GM20431 (cell line): ENCODE measurements around the gene BRD9.
"Not testable (repeated sequence)": the region's sequence is repeated elsewhere in the genome, so short reads cannot be mapped to it uniquely, and the experiment has no call there.

Source experiments
- in situ Hi-C: fragments of 300-500 bp; cut with MseI, MboI; formaldehyde crosslinking; loops from one replicate; pipeline ENCODE4 v1.15.0; 2020; ENCODE audit warnings: low sequenced_read_pairs; ENCODE audit not compliant: unreplicated experiment

The BRD9 gene

GRCh38 chr5:863244-863805 lies 29.3 kb downstream of the BRD9 start:
- in situ Hi-C loops, result no loop called here

- in situ Hi-C loops, result no loop called here
Observed at GRCh38 chr5:862367-863243, 30.0 kb downstream of the BRD9 start.

- in situ Hi-C loops, result no loop called here
Observed at GRCh38 chr5:861442-862366, 30.9 kb downstream of the BRD9 start.

DNA sequence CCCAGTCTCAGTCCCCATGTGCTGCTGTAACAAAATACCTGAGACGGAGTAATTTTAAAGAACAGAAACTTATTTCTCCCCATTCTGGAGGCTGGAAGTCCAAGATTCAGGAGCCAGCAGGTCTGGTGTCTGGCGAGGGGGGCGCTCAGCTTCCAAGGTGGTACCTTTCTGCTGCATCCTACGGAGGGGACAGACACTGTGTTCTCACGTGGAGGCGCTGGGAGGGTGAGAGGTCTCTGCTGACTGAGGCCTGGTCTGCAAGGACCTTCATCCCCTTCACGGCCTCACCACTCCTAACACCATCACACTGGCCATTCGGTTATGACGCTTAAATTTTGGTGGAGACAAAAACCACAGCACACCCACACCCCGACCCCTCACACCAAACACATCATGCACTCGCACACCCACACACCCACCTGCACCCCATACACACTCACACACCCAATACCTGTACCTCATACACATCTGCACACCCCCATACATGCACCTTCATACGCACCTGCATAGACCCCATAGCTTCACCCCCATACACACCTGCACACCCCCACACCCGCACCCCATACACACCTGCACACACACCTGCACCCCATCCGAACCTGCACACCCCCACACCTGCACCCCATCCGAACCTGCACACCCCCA lies 32.0 kb downstream of the BRD9 start:
- in situ Hi-C loops, result no loop called here

DNA sequence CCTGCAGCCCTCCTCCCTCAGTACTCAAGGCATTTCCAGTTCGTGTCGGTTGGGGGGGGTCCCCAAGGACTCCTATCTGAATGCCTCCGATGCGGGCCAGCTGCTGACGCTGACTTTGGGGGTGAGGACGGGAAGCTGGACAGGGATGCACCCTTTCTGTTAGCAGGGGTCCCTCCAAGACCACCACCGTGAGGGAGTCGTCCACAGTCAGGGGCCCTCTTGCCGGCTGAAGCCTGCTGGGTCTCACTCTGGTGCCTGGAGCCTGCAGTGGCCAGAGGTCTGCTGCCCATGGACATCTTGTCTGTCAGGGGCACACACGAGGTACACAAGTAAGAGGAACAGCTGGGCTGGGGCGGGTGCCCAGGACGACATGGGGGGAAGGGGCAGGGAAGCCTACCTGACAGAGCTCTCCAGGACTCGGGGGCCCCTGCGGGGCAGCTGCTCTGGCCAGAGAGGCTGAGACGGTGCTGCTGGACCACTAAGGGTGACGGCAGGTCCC lies 32.8 kb downstream of the BRD9 start:
- in situ Hi-C loops, result no loop called here

GRCh38 chr5:859391-859790 lies 33.2 kb downstream of the BRD9 start:
- in situ Hi-C loops, result no loop called here

DNA sequence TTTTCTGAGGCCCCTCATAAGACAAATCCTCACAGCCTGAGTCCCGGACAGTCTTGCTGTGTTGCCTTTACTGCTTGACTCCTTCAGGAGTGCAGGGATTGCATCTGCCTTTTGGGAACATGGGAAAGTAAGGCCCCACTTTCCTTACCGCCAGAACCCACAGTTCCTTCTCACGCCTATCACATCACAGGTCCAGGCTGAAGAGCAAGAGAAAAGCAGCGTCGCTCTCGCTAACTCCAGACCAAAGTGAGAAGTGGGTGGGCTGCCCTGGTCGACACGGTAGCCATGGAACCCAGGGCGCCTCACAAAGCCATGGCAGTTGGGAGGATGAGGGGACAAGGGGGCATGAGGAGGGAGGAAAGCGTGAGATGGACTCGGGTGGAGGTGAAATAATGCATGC lies 33.9 kb downstream of the BRD9 start:
- in situ Hi-C loops, result no loop called here

GRCh38 chr5:856531-857425 lies 35.8 kb downstream of the BRD9 start:
- in situ Hi-C loops, result no loop called here

GRCh38 chr5:855771-856530 lies 36.6 kb downstream of the BRD9 start:
- in situ Hi-C loops, result no loop called here

DNA sequence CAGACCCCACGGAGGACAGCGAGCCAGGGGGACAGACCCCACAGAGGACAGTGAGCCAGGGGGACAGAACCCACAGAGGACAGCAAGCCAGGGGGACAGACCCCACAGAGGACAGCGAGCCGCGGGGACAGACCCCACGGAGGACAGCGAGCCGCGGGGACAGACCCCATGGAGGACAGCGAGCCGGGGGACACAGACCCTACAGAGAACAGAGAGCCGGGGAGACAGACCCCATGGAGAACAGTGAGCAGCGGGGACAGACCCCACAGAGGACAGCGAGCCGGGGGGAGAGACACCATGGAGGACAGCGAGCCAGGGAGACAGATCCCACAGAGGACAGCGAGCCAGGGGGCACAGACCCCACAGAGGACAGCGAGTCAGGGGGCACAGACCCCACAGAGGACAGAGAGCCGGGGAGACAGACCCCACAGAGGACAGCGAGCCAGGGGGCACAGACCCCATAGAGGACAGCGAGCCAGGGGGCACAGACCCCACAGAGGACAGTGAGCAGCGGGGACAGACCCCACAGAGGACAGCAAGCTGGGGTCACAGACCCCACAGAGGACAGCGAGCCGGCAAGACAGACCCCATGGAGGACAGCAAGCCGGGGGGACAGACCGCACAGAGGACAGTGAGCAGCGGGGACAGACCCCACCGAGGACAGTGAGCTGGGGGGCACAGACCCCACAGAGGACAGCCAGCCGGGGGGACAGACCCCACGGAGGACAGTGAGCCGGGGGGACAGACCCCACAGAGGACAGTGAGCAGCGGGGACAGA lies 37.4 kb downstream of the BRD9 start:
- in situ Hi-C loops, result no loop called here

GRCh38 chr5:854217-854616 lies 38.4 kb downstream of the BRD9 start:
- in situ Hi-C loops, result no loop called here

- in situ Hi-C loops, result not testable (repeated sequence)
Observed at GRCh38 chr5:853416-854090, 39.0 kb downstream of the BRD9 start.

GRCh38 chr5:852431-853401 lies 39.9 kb downstream of the BRD9 start:
- in situ Hi-C loops, result no loop called here

DNA sequence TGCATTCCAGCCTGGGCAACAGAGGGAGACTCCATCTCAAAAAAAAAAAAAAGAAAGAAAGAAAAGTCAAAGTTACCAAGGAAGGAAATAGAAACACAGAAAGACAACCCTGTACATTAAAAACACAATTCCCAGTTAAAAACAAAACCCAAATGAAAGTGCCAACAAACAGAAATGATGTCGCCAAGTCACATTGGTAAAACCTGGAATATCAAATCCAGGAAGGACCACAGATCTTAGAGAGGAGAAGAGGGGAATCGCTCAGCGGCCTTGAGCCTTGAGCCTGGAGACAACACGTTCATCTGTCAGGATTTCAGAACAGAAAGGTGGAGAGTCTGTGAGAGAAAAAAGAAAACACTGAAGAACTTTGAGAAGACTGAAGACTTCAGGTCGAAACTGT lies 40.6 kb downstream of the BRD9 start:
- in situ Hi-C loops, result no loop called here

DNA sequence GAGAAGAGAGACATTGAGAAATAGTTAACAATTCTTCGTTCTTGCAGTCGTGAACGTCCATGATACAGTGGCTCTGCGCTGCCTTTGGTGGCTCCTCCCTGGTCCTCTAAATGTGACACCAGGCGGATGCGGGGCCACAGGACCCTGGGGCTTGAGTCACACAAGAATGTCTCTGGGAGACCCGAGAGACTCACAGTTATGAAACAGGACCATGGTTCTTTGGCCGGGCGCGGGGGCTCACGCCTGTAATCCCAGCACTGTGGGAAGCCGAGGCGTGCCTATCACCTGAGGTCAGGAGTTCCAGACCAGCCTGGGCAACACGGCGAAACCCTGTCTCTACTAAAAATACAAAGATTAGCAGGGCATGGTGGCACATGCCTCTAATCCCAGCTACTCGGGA lies 41.0 kb downstream of the BRD9 start:
- in situ Hi-C loops, result no loop called here

DNA sequence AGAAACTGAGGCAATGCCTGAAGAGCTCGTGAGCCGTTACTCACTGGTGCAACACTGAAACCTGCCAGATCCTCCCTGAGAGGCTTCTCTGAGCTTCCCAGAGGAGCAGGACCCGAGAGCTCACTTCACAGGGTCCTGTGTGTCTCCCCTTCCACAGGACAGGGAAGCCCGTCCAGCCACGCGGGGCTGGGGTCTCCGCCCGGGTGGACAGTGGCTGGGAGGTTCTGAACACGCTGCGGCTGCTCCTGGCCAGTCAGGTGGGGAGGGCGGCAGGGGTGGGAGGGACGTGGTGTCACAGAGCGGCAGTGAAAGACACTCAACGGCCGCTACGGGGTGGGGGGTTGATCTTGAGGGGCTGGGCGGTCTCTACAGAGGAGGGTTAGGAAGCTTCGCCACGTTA lies 41.5 kb downstream of the BRD9 start:
- in situ Hi-C loops, result no loop called here
